ENCODE data around the gene ADGRE2.
"Not testable (repeated sequence)": the region's sequence is repeated elsewhere in the genome, so short reads cannot be mapped to it uniquely, and the experiment has no call there.

The ADGRE2 gene

DNA sequence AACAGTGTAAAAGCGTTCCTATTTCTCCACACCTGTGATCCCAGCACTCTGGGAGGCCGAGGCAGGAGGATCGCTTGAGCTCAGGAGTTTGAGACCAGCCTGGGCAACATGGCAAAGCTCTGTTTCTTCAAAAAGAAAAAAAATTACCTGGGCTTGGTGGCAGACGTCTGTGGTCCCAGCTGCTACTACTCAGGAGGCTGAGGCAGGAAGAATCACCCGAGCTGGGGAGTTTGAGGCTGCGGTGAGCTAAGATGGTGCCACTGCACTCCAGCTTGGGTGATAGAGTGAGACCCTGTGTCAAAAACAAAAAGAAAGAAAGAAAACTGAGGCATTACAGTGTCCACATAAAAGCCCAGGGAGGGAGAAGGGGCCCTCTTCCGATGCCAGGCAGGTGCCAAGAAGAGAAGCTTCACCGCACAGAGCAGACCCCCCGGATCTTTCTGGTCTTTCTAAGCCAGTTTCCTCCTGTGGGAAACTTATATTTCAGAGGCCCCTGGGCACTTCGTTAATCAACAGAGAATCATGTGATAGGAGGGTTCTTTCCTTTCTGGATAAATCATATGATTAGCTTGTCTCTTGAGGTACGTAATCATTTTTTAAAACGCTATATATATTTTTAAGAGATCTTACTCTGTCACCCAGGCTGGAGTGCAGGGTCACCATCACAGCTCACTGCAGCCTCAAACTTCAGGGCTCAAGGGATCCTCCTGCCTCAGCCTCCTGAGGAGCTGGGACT lies at the start of gene ADGRE2:
ADGRE2 (minus strand) TSS at position 451 of the 736 bp plus-strand sequence. CDS start 1,804 bp downstream, outside the sequence.
- not testable (repeated sequence) for DNase-seq

DNA sequence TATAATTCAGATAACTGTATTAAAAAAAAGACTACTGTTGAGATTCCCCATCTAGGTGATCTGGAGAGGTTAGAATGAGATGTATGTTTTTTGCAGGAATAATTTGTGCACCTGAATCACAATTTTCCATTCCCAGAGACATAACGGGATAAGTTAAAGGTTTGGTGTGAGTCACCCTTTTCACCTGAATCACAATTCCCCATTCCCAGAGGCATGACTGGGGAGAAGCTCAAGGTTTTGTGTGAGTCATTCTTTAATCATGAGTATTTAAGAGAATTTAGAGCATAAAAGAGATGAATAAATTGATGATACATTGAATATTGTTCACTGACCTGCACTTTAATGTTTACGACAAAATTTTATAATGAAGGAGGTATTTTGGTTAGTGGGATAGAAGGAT lies 47.6 kb upstream of the ADGRE2 start:
- no peak for DNase-seq

DNA sequence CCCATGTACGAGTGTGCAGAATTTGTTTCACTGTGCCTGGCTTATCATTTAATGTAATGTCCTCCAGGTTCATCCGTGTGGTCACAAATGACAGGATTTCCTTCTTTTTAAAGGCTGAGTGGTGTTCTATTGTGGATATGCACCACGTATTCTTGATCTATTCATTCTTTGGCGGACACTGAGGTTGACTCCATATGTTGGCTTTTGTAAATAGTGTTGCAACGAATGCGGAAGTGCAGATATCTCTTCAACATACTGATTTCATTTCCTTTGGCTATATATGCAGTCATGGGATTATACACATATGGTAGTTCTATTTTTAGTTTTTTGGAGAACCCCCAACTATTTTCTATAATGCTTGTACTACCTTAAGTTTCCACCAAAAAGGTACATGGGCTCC lies 43.6 kb upstream of the ADGRE2 start:
- DNase-seq: no peak

DNA sequence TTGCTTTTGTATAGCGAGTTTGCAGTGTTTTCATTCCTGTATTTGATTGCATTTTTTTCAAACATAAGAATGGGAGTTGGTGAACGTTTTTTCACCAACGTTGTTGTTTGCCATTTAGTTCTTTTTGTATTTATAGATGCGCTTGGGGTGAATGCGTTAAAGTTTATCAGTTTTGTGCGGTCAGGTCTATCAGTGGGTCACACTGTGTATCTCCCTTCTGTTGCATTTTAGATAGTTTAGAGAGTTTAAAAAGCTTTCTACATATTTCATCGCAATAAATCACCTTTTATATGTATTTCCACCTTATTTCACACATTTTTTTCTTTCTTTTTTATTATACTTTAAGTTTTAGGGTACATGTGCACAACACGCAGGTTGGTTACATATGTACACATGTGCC lies 40.2 kb upstream of the ADGRE2 start:
- no peak for DNase-seq

DNA sequence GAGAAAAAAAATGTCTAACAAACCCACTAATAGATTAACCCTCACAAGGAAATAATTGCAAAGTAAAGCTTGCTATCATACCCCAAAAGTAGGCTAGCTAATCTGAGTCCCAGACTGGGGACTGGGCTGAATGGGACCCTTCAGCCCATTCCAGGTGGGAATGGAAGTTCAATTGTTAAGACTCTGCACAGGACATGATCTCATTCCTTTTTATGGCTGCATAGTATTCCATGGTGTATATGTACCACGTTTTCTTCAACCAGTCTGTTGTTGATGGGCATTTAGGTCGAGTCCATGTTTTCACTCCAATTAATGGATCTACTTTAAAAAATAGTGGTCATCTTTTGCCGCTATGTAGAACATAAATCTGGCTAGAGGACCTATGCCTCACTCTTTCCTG lies 38.7 kb upstream of the ADGRE2 start:
- DNase-seq: no peak

DNA sequence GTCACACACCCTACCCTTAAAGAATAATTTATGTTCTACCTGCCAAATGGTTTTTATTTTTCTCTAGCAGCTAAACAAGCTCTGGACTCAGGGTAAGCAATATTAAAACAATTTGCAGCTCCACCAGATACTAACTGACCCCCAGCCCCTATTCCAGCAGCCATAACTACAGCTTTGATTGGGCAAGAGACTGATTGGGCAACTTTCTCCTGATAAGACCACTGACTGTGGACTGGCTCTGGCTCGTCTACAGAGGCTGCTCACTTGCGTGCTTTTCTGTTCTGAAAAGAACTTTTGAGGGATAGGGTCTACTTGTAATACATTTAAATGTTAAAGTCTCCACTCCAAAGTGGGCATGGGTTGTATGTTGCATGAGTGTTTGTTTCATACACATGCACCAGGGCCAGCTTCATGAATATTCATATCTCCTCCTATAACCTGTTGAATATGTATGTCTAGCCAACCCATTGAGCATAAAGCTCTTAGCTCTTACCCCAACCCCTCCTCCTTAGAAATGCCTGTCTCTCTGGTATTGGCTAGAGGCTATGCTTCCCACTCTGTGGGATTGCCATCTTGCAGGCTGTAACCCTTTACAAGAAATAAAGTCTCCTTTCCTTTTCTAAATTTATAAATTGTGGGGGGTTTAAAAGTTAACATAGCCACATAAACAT lies 36.8 kb upstream of the ADGRE2 start:
- no peak for DNase-seq

DNA sequence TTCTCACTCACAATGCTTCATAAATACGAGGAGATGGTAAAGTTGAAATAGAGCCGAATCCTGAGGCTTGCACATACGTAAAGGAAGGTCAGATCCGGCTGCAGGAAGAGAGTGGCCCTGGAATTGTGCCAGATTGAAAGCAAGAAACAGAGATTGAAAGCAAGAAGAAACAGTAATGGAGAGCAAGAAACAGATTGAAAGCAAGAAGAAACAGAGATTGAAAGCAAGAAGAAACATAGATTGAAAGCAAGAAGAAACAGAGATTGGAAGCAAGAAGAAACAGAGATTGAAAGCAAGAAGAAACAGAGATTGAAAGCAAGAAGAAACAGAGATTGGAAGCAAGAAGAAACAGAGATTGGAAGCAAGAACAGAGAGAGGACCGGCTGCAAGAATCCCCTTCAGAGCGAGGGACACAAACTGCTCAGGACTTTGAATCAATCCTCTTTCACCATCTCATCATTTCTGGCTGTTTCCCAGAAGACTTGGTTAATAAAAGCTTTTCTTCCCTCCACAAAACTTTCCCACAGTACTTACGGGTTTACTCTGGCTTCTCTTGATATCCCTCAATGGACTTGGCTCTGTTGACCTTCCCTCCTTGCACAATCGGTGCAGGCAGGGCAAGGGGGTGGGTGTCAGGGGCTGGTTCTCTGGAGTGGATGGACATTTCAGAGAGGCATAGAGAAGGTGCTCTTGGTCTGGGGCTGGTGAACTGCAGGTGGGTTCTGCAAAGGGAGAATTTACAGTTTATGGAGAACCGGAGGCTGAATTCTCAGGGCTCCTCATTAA lies 31.1 kb upstream of the ADGRE2 start:
- no peak for DNase-seq

DNA sequence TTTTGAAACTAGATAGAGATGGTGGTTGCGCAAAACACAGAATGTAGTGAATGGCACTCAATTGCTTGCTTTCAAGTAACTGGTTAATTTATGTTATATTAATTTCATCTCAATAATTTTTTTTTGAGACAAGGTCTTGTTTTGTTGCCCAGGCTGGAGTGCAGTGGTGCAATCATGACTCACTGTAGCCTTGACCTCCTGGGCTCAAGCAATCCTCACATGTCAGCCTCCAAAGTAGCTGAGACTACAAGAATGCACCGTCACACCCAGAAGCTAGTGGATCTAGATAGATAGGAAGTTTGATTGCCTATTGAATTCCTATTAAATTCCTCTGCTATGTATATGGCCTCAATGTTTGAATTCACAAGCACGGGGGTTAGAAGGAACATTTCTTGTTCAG lies 26.4 kb upstream of the ADGRE2 start:
- DNase-seq: no peak

DNA sequence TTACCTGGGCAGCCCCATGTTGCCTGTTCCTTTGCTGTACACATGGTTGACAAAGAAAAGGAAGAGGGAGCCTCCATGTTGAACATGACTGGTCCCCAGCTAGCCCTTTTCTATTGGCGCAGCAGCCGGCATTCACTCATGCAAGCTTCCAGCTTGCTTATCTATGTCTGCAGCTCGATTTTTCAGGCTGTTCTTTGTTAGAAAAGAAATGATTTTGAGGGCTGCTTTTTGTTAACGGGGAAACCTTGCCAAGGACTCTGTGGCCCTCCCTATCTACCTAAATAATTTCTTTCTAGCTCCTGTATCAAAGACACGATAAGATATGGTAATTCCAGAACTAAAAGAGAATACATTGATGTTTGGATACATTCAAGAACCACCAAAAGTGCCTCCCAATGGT lies 20.4 kb upstream of the ADGRE2 start:
- DNase-seq: no peak

DNA sequence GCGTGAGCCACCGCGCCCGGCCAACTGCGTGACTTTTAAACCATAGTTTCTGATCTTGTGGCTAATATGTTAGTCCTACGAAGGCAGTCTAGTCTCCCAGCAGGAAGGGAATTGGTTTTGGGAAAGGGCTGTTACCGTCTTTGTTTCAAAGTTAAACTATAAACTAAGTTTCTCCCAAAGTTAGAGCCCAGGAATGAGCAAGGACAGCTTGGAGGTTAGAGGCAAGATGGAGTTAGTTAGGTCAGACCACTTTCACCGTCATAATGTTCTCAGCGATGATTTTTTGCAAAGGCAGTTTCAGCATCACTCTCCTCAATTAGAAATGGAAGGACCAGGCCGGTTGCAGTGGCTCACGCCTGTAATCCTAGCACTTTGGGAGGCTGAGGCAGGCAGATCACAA lies 17.7 kb upstream of the ADGRE2 start:
- DNase-seq: no peak

DNA sequence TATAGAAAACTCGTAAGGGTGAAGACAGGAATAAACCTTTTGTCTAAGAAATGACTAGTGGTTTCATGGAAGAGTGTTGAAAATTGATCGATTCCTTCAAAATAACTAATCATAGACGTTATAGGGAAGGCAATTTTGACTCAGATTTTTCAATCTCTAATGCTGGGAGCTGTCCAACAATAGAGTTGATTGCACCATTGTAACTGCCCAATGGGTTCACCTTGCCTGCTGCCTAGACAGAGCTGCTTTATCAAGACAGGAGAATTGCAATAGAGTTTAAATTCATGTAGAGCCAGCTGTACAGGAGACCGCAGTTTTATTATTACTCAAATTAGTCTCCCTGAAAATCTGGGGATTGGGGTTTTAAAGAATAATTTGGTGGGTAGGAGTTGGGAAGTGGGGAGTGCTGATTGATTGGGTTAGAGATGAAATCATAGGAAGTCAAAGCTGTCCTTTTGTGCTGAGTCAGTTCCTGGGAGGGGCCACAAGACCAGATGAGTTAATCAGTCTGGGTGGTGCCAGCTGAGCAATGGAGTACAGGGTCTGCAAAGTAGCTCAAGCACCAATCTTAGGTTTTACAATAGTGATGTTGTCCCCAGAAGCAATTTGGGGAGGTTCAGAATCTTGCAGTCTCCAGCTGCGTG lies 16.8 kb upstream of the ADGRE2 start:
- no peak for DNase-seq

DNA sequence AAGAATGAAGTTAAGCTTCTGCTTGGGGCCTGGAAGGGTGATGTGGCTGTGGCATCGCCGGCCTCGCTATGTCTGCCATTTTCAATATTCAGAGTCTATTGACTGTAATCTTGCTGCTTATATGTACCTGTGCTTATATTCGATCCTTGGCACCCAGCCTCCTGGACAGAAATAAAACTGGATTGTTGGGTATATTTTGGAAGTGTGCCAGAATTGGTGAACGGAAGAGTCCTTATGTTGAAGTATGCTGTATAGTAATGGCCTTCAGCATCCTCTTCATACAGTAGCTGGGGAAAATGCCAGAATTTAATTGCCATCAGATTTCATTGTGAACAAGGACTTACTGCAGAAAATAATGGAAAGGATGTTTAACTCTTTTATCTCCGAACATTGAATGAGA lies 13.9 kb upstream of the ADGRE2 start:
- DNase-seq: not testable (repeated sequence)

DNA sequence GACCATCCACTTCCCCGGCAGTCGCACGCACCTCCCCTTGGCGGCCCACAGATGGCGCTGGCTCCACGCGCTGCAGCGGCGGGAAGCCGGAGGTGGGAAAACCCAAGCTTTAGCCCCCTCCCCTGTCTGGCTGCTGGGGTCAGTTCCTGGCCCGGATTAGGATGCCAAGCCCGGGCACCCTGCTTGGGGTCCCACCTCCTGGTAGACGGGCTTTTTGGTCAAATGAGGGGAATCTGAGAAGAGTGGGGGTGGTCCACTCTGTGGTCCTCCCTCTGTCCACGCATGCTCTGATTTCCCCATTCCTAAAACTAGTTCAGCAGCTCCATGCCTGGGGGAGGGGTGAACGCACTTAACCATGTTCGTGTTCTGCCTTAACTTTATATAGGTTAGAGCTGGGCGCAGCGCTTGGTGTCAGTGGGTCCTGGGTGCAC lies 8.1 kb upstream of the ADGRE2 start:
- DNase-seq: no peak

DNA sequence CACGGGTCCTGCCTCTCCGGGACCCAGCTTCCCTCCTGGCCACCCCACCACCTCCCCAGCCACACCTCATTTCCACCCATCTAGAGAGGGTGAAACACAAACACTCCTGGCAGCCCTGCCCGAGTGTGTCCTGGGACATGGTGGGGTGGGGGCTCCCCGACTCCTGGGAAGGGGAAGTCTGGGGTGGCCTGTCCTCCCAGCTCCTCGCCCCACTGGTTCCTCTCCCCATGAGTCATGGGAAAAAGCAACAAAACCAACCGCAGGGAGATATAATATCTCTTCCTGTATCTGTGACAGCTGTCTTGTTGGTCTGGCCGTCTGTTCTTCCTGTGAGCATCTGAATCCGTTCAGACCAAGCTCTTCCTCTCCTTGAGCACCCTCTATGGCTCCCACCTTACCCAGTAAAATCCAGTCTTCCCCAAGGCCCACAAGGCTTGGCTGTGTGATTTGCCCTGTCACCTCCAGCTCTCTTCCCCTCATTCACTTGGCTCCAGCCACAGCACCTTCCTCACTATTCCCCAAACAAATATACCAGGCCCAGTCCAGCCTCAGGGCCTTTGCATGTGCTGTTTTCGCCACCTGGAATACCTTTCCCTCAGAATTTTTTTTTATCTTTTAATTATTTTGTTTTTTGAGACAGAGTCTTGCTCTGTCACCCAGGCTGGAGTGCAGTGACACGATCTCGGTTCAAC lies 6.9 kb upstream of the ADGRE2 start:
- not testable (repeated sequence) for DNase-seq

DNA sequence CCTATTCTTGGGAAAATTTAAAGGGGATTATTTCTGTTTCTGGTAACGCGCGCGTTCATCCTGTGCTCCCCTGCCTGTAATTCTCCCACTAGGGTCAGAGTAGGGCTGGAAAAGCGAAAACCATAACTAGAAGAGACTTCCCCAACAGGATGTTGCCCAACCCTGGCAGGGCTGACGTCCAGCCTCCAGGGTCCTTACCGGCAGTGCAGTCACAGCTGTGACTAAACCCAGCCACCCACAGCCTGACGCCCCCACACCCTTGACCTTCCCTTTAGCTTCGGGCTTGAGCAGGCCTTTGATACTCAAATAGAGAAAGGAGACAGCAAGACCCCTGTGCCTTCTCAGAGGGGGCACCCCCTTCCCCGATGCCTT lies 6.4 kb upstream of the ADGRE2 start:
- DNase-seq: not testable (repeated sequence)

DNA sequence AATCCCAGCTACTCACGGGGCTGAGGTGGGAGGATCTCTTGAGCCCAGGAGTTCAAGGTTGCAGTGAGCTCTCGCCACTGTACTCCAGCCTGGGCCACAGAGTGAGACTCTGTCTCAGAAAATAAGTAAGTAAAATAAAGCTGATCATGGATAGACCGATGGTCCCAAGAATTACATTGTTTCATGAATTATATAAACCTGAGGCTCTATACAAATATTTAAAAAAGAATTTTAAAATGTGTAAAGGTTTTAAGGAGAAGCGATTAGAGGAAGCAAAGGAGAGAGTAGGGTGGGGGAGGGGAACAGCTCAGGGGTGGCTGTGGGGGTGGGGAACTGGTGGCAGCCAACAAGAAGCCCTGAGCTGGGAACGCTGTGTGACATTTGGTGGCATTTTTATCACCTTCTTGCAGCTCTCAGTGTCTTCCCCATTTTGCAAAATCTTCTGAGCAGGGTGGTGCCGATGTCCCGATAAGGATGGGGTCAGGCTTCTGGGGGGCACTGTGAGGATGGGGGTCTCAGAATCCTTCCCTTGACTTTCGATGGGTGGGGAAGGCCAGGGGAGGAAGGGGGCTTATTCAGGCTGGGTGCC lies 5.1 kb upstream of the ADGRE2 start:
- DNase-seq: not testable (repeated sequence)

DNA sequence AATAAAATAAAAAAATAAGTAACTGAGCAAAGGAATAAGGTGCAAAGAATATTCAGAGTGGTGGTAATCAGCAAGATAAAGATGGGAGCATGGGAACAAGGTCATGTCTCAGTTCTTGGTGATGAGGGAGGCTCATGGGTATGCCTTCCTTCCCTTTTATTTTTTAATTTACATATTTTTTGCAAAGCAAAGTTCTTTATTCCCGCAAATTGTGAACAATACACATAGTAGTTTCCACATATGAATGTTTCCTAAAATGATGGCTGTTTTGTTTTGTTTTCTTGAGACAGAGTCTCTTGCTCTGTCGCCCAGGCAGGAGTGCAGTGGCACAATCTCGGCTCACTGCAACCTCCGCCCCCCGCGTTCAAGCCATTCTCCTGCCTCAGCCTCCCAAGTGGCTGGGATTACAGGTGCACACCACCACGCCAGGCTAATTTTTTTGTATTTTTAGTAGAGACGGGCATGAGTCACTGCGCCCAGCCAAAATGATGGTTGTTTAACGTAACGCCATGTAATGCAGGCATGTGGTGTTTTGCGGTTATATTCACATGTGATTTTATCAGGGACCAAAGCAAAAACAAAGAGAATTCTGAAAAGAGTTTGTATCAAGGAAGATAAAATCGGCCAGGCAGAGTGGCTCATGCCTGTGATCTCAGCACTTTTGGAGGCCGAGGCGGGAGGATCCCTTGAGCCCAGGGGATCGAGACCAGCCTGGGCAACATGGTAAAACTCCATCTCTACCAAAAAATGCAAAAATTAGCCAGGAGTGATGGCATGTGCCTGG lies 4.5 kb upstream of the ADGRE2 start:
- DNase-seq: no peak

DNA sequence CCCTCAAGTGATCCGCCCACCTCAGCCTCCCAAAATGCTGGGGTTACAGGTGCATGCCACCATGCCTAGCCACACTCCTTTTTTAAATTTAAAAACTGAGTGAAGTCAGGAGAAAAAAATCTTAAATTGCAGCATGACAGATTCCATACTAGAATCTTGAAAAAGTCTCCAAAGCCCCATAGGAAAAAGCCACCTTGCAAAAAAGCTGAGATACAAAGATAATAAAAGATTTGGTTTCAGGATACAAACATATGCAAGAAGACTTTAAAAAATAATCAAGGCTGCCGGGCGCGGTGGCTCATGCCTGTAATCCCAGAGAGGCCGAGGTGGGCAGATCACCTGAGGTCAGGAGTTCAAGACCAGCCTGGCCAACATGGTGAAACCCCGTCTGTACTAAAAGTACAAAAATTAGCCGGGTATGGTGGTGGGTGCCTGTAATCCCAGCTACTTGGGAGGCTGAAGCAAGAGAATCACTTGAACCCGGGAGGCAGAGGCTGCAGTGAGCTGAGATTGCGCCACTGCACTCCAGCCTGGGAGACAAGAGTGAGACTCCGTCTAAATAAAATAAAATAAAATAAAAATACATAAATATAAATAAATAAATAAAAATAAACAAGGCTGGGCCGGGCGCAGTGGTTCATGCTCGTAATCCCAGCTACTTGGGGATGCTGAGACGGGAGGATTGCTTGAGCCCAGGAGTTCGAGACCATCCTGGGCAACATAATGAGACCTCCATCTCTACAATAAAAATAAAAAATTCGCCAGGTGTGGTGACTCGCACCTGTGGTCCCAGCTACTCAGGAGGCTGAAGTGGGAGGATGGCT lies 3.6 kb upstream of the ADGRE2 start:
- DNase-seq: not testable (repeated sequence)

DNA sequence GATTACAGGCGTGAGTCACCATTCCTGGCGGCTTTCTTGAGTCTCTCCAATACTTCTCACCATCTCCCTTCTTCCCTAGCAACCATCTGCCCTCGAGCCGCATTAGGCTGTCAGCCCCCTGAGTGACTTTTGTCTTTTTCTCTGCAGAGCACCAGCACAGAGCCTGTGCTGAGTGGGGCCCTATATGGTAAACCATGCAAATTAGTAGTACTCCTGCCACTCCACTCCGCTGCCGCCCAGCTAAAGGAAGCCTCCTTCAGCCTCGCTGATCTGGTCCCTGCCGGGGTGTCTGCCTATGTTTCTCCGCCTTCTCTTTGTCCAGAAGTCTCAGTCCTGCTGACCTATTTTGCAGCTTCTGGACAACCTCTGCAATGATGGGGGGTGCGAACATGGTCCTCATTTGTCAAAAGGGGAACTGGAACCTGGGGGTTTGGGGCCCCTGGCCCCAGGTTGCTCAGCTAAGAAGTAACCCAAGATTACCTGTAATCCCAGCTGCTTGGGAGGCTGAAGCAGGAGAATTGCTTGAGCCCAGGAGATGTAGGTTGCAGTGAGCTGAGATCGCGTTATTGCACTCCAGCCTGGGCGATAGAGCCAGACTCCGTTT lies 2.4 kb upstream of the ADGRE2 start:
- DNase-seq: not testable (repeated sequence)

DNA sequence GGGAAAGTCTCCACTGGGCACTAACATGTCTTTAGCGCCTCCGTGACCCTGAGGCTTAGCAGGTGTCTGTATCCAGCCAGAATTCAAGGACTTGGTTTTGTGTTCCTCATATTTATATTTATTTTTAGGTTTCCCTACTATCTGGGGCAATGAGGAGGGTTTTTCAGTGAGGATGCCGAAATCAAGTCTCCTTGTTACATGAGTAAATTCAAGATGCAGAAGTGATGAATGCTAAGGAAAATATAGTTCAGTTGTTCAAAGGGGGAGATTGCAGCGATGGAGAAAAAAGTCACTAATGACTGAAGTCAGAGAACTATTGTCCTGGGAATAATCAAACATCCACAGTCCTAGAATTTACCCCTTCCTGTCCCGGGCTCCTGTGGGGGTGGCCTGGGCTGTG lies 791 bp upstream of the ADGRE2 start:
- DNase-seq: no peak

Measured in NCI-H2107 (cell line).